ENCODE measurements around the gene SPTB. TPM values are rescaled to one million over a fixed set of nuclear protein-coding genes. Genes with fewer than 3 reads are reported as not detected.

Gene SPTB
- total RNA-seq, 1 experiment from 2014 or later: 0.13 TPM

DNA sequence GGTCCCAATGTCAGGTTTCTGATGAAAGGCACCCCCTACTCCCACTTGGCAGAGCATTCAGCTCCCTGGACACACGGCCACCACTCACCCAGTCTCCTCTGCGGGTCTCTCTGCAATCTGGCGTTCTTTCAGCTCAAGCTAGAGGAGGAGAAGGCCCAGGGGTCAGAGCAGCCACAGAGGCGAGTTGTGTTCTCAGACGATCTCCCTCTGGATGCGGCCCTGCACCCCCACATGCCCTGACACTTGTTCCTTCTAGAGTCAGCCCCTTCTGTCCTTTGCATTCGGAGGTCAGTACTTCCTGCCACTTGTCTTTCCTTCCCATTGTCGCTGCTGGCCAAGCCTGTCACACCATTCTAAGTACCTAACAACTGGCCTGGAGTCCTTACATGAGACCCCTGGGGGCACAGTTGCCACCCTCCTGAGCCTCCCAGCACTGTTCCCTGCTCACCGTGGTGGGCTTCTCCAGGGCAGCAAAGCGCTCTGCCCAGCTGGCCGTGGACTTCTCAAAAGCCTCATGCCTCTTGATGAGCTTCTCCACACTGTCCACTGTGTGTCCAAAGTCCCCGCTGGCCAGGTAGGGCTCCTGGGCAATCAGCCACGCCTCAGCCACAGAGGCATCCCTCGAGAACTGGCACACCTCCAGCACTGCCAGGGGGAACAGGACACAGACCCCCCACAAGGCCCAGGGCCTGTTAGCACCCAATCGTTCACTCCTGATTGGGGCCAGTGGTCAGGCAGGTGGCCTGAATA, 112.3 kb downstream of the SPTB start:
- H3K36me3 ChIP-seq (ENCODE audit: control insufficient read depth, insufficient read depth, low read length): no peaks in the 10 kb centered on the region
- ChIA-PET CTCF (no interaction called here), POLR2A (no interaction called here)
- ATAC-seq (no peak), DNase-seq (ENCODE audit: low read depth, low spot score) (no peak)
- no peak overlapping the region for H3K4me3 ChIP-seq (ENCODE audit: low read depth in 2 of 2, low read length in 2 of 2)
- intact Hi-C loops (cut with micrococcal nuclease; ENCODE audit: unreplicated experiment) (no loop called here), in situ Hi-C loops (cut with HindIII; ENCODE audit: low pct_unique_long_range_greater_than_20kb, low sequenced_read_pairs) (no loop called here)
- no peaks in the 10 kb centered on the region for H3K27me3 ChIP-seq (ENCODE audit: control insufficient read depth, insufficient read depth, low read length)
- TF ChIP-seq TCF7L2 (IDR thresholded peaks at IDR 0.05; ENCODE audit: low read depth, low read length) (no peak), POLR2AphosphoS5 (IDR thresholded peaks at IDR 0.05; ENCODE audit: low read depth, low read length) (no peak), SIN3A (IDR thresholded peaks at IDR 0.05; ENCODE audit: borderline replicate concordance, insufficient read depth, low read depth, low read length) (no peak)
- TF ChIP-seq, protein P1, sequence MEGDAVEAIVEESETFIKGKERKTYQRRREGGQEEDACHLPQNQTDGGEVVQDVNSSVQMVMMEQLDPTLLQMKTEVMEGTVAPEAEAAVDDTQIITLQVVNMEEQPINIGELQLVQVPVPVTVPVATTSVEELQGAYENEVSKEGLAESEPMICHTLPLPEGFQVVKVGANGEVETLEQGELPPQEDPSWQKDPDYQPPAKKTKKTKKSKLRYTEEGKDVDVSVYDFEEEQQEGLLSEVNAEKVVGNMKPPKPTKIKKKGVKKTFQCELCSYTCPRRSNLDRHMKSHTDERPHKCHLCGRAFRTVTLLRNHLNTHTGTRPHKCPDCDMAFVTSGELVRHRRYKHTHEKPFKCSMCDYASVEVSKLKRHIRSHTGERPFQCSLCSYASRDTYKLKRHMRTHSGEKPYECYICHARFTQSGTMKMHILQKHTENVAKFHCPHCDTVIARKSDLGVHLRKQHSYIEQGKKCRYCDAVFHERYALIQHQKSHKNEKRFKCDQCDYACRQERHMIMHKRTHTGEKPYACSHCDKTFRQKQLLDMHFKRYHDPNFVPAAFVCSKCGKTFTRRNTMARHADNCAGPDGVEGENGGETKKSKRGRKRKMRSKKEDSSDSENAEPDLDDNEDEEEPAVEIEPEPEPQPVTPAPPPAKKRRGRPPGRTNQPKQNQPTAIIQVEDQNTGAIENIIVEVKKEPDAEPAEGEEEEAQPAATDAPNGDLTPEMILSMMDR (IDR thresholded peaks at IDR 0.05): no peak
- TF ChIP-seq, protein P2, sequence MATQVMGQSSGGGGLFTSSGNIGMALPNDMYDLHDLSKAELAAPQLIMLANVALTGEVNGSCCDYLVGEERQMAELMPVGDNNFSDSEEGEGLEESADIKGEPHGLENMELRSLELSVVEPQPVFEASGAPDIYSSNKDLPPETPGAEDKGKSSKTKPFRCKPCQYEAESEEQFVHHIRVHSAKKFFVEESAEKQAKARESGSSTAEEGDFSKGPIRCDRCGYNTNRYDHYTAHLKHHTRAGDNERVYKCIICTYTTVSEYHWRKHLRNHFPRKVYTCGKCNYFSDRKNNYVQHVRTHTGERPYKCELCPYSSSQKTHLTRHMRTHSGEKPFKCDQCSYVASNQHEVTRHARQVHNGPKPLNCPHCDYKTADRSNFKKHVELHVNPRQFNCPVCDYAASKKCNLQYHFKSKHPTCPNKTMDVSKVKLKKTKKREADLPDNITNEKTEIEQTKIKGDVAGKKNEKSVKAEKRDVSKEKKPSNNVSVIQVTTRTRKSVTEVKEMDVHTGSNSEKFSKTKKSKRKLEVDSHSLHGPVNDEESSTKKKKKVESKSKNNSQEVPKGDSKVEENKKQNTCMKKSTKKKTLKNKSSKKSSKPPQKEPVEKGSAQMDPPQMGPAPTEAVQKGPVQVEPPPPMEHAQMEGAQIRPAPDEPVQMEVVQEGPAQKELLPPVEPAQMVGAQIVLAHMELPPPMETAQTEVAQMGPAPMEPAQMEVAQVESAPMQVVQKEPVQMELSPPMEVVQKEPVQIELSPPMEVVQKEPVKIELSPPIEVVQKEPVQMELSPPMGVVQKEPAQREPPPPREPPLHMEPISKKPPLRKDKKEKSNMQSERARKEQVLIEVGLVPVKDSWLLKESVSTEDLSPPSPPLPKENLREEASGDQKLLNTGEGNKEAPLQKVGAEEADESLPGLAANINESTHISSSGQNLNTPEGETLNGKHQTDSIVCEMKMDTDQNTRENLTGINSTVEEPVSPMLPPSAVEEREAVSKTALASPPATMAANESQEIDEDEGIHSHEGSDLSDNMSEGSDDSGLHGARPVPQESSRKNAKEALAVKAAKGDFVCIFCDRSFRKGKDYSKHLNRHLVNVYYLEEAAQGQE (IDR thresholded peaks at IDR 0.05; ENCODE audit: insufficient read depth in 1 of 2, low read depth in 2 of 2, low read length in 1 of 2): no peak
- H3K27ac ChIP-seq (ENCODE audit: low read length): no peak overlapping the region
- no peaks in the 10 kb centered on the region for H3K4me1 ChIP-seq (ENCODE audit: control insufficient read depth, insufficient read depth, low read length)
- no peaks in the 10 kb centered on the region for H3K9me3 ChIP-seq (ENCODE audit: control insufficient read depth, insufficient read depth, low read depth, low read length)
- no TSS peak for BruUV-seq (replicated peaks)

DNA sequence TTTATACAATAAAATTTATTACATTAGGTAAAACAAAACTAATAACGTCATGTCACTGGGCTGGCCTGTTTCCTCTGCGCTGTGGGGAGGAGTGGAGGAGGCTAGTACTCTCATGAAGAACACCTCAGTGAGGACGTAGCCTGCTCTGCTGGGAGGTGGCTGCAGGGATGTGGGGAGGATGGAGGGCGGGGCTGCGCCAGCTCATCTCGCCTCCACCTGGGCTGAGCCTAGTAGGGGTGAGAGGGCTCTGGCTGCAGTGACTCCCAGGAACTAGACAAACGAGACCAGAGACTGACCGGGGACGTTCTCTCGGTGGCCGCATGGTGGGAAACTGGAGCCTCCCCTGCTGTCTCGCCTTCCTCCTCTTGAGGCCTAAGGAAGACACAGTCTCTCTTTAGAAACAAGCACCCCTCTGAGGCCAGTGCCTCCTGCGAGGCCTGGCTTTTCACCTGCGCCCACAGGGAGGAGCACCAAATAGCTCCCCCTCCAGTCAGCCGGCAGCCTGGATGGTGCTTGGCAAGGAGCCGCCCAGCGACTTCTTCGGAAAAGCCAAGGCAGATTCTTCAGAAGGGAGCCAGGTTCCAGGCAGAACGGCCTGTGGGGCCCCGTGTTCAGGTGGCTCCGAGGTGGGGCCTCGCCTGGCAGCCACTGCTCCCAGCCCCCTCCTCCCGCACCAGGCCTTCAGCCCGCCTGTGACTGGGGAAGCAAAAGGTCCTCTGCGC, 113.1 kb downstream of the SPTB start:
- intact Hi-C loops (cut with micrococcal nuclease; ENCODE audit: unreplicated experiment) (no loop called here), in situ Hi-C loops (cut with HindIII; ENCODE audit: low pct_unique_long_range_greater_than_20kb, low sequenced_read_pairs) (no loop called here)
- POLR2A ChIA-PET: interaction anchor here (0.6 kb wide), 1 partner anchor 74 kb away, joined by 4 read pairs; no protein-coding TSS in a partner anchor
- Histone ChIP-seq H3K27me3 (ENCODE audit: control insufficient read depth, insufficient read depth, low read length) (no peaks in the 10 kb centered on the region), H3K27ac (ENCODE audit: low read length) (no peak overlapping the region), H3K4me1 (ENCODE audit: control insufficient read depth, insufficient read depth, low read length) (peaks cover 3% of the 10 kb centered on the region; the same call in 1 of the 2 replicates), H3K9me3 (ENCODE audit: control insufficient read depth, insufficient read depth, low read depth, low read length) (no peaks in the 10 kb centered on the region), H3K4me3 (ENCODE audit: low read depth in 2 of 2, low read length in 2 of 2) (no peak overlapping the region), H3K36me3 (ENCODE audit: control insufficient read depth, insufficient read depth, low read length) (no peaks in the 10 kb centered on the region)
- no peak for ATAC-seq
- TF ChIP-seq, protein P2 (IDR thresholded peaks at IDR 0.05; ENCODE audit: insufficient read depth in 1 of 2, low read depth in 2 of 2, low read length in 1 of 2): no peak
- no peak for TF ChIP-seq TCF7L2 (IDR thresholded peaks at IDR 0.05; ENCODE audit: low read depth, low read length)
- TF ChIP-seq, protein P1 (IDR thresholded peaks at IDR 0.05): no peak
- no peak for TF ChIP-seq POLR2AphosphoS5 (IDR thresholded peaks at IDR 0.05; ENCODE audit: low read depth, low read length)
- TF ChIP-seq SIN3A (IDR thresholded peaks at IDR 0.05; ENCODE audit: borderline replicate concordance, insufficient read depth, low read depth, low read length): no peak
- no peak for DNase-seq (ENCODE audit: low read depth, low spot score)
- CTCF ChIA-PET: no interaction called here
- no TSS peak for BruUV-seq (replicated peaks)
